MCF 10A (cell line): ENCODE measurements around the gene XKRX. TPM values are rescaled to one million over a fixed set of nuclear protein-coding genes. Genes with fewer than 3 reads are reported as not detected.

Experiments used
- BruUV-seq: library from RNA; stranded (reverse); fragments of 400-500 nt; replicated peaks from 2 replicates; lab custom pipeline; 2021; lab: Mats Ljungman, UMichigan
- CTCF ChIA-PET: fragments of 300-600 bp; sonication (Branson Sonifier 250); formaldehyde crosslinking; extraction: SDS; loops from one replicate; lab custom pipeline; 2021; ENCODE audit warnings: antibody characterized with exemption, inconsistent platforms; lab: Yijun Ruan, JAX
- POLR2A ChIA-PET: fragments of 300-600, 350-650 bp; sonication (Branson Sonifier 250); formaldehyde crosslinking; extraction: SDS; loops from one replicate; lab custom pipeline; 2020; ENCODE audit warnings: antibody characterized with exemption, inconsistent platforms; lab: Yijun Ruan, JAX
- DNase-seq: peaks from one replicate; pipeline ENCODE4 v3.0.0-alpha.2; 2018; ENCODE audit not compliant: unreplicated experiment
- H3K27ac Mint-ChIP-seq: one replicate; pipeline ENCODE4 v1.8.0; 2022; ENCODE audit warnings: mild to moderate bottlenecking, low read depth, mixed read lengths; ENCODE audit not compliant: unreplicated experiment
- H3K27me3 Mint-ChIP-seq: one replicate; pipeline ENCODE4 v1.8.0; 2022; ENCODE audit warnings: mixed read lengths; ENCODE audit not compliant: insufficient read depth, unreplicated experiment
- H3K36me3 Mint-ChIP-seq: one replicate; pipeline ENCODE4 v1.8.0; 2022; ENCODE audit warnings: mild to moderate bottlenecking, moderate library complexity, mixed read lengths; ENCODE audit not compliant: insufficient read depth, unreplicated experiment
- H3K4me1 Mint-ChIP-seq: one replicate; pipeline ENCODE4 v1.8.0; 2022; ENCODE audit warnings: mixed read lengths; ENCODE audit not compliant: insufficient read depth, unreplicated experiment
- H3K4me3 Mint-ChIP-seq: one replicate; pipeline ENCODE4 v1.8.0; 2022; ENCODE audit warnings: mild to moderate bottlenecking, moderate library complexity, mixed read lengths; ENCODE audit not compliant: unreplicated experiment
- H3K9me3 Mint-ChIP-seq: one replicate; pipeline ENCODE4 v1.8.0; 2022; ENCODE audit warnings: mixed read lengths; ENCODE audit not compliant: unreplicated experiment
- CTCF ChIP-seq: fragments of 200-600 bp; IDR thresholded peaks from one replicate; pipeline ENCODE4 v1.8.0; 2022; ENCODE audit warnings: antibody characterized with exemption, mild to moderate bottlenecking; ENCODE audit not compliant: unreplicated experiment
- intact Hi-C: fragments of 100-400 bp; cut with micrococcal nuclease; formaldehyde crosslinking; loops from 2 replicates; pipeline ENCODE4 v1.14.1; 2022
- total RNA-seq: library from RNA; stranded (reverse); gene quantifications from 2 replicates; pipeline ENCODE4 v1.2.3, GENCODE V29; 2022

Gene XKRX
- total RNA-seq, 1 experiment from 2014 or later: 0.26 TPM

- no peak overlapping the region for H3K4me3 Mint-ChIP-seq
- no peaks in the 10 kb centered on the region for H3K36me3 Mint-ChIP-seq
- intact Hi-C loops: no loop called here
These were observed 23.1 kb downstream of the XKRX start for GRCh38 chrX:100905620-100906019.

GRCh38 chrX:100904433-100904832 lies 24.3 kb downstream of the XKRX start:
- intact Hi-C loops: no loop called here
- no peaks in the 10 kb centered on the region for H3K9me3 Mint-ChIP-seq
- peaks cover 52% of the 10 kb centered on the region for H3K27me3 Mint-ChIP-seq
- CTCF ChIA-PET: interaction anchor here (1.2 kb wide), 1 partner anchor 9 kb away, joined by 3 read pairs; no protein-coding TSS in a partner anchor
- H3K4me1 Mint-ChIP-seq: no peaks in the 10 kb centered on the region
- BruUV-seq: no TSS peak
- POLR2A ChIA-PET: no interaction called here
- H3K27ac Mint-ChIP-seq: no peak overlapping the region
- no peak for DNase-seq
- no peak overlapping the region for H3K4me3 Mint-ChIP-seq
- no peak for TF ChIP-seq CTCF
- no peaks in the 10 kb centered on the region for H3K36me3 Mint-ChIP-seq

More at GRCh38 chrX:100905620-100906019, 23.1 kb downstream of the XKRX start:
- ChIA-PET POLR2A (no interaction called here), CTCF (no interaction called here)
- H3K27me3 Mint-ChIP-seq: peaks cover 56% of the 10 kb centered on the region
- H3K9me3 Mint-ChIP-seq: no peaks in the 10 kb centered on the region
- DNase-seq: no peak
- no peaks in the 10 kb centered on the region for H3K4me1 Mint-ChIP-seq
- no TSS peak for BruUV-seq
- no peak overlapping the region for H3K27ac Mint-ChIP-seq
- no peak for TF ChIP-seq CTCF

- H3K4me1 Mint-ChIP-seq: peaks cover 6% of the 10 kb centered on the region
- H3K27ac Mint-ChIP-seq: no peak overlapping the region
- CTCF ChIA-PET: interaction anchor here (0.6 to 3.8 kb wide), 10 partner anchors 8 to 610 kb away, joined by 3 to 16 read pairs (median 4); partner anchors contain the start of gene TAF7L
- peaks cover 33% of the 10 kb centered on the region for H3K27me3 Mint-ChIP-seq
- no peaks in the 10 kb centered on the region for H3K36me3 Mint-ChIP-seq
- H3K9me3 Mint-ChIP-seq: no peaks in the 10 kb centered on the region
- peak; percentile 57 for TF ChIP-seq CTCF
- no TSS peak for BruUV-seq
- H3K4me3 Mint-ChIP-seq: no peak overlapping the region
- DNase-seq: peak; percentile 62
- POLR2A ChIA-PET: interaction anchor here (0.5 kb wide), 1 partner anchor 169 kb away, joined by 4 read pairs; no protein-coding TSS in a partner anchor
- intact Hi-C loops: loop anchor here (1.0 to 10.0 kb wide), 4 partner anchors 157 to 392 kb away; partner anchors contain the start of genes CENPI and TRMT2B
These were observed 33.2 kb downstream of the XKRX start for GRCh38 chrX:100895365-100896075.

- no peaks in the 10 kb centered on the region for H3K36me3 Mint-ChIP-seq
- peaks cover 52% of the 10 kb centered on the region for H3K27me3 Mint-ChIP-seq
- DNase-seq: no peak
- no peaks in the 10 kb centered on the region for H3K9me3 Mint-ChIP-seq
- H3K4me3 Mint-ChIP-seq: no peak overlapping the region
- no peak for TF ChIP-seq CTCF
- ChIA-PET POLR2A (no interaction called here), CTCF (interaction anchor here (0.6 kb wide), 1 partner anchor 208 kb away, joined by 4 read pairs; no protein-coding TSS in a partner anchor)
- no TSS peak for BruUV-seq
- no peaks in the 10 kb centered on the region for H3K4me1 Mint-ChIP-seq
- intact Hi-C loops: no loop called here
- no peak overlapping the region for H3K27ac Mint-ChIP-seq
These were observed 45.1 kb downstream of the XKRX start for GRCh38 chrX:100883654-100884053.
